ENCODE data around the gene XXYLT1. TPM values are rescaled to one million over a fixed set of nuclear protein-coding genes. Genes with fewer than 3 reads are reported as not detected.

XXYLT1 gene
- total RNA-seq, 1 donor from 2014 or later = 8.9 TPM

DNA sequence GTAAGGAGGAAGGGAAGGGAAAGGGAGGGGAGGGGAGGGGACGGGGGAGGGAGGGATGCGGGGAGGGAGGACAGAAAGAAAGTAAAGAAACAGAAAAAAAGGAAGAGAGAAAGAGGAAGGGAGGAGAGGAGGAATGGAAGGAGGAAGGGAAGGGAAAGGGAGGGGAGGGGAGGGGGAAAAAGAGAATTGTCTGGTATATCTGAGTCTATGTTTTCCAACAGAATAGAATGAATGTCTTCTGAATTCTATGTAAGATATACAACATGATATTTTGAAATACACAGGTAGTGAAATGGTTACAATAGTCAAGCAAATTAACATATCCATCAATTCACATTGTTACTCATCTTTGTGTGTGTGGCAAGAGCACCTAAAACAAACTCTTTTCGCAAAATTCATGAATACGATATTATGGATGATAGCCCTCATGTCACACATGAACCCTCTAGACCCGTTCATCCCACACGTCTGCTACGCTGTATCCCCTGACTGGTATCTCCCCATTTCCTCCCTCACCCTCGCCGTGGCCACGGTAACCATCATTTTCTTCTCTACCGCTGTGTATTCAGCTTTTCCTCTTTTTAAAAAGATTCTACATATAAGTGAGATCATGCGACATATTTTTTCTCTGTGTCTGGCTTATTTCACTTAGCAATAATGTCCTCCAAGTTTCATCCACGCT, 168.9 kb downstream of the XXYLT1 start:
- DNase-seq (no peak), ATAC-seq (no peak)
- peaks cover 35% of the 10 kb centered on the region for H3K4me1 ChIP-seq
- H3K36me3 ChIP-seq = no peaks in the 10 kb centered on the region
- TF ChIP-seq, protein P1, sequence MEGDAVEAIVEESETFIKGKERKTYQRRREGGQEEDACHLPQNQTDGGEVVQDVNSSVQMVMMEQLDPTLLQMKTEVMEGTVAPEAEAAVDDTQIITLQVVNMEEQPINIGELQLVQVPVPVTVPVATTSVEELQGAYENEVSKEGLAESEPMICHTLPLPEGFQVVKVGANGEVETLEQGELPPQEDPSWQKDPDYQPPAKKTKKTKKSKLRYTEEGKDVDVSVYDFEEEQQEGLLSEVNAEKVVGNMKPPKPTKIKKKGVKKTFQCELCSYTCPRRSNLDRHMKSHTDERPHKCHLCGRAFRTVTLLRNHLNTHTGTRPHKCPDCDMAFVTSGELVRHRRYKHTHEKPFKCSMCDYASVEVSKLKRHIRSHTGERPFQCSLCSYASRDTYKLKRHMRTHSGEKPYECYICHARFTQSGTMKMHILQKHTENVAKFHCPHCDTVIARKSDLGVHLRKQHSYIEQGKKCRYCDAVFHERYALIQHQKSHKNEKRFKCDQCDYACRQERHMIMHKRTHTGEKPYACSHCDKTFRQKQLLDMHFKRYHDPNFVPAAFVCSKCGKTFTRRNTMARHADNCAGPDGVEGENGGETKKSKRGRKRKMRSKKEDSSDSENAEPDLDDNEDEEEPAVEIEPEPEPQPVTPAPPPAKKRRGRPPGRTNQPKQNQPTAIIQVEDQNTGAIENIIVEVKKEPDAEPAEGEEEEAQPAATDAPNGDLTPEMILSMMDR (IDR thresholded peaks at IDR 0.05) = no peak
- H3K9me3 ChIP-seq = no peaks in the 10 kb centered on the region
- intact Hi-C loops (cut with DNase I) = loop anchor here (10.0 kb wide), 1 partner anchor 417 kb away; the partner anchor contains the start of gene FAM43A
- no peak overlapping the region for H3K27ac ChIP-seq
- H3K27me3 ChIP-seq (ENCODE audit: low read depth) = no peaks in the 10 kb centered on the region
- no peak overlapping the region for H3K4me3 ChIP-seq

DNA sequence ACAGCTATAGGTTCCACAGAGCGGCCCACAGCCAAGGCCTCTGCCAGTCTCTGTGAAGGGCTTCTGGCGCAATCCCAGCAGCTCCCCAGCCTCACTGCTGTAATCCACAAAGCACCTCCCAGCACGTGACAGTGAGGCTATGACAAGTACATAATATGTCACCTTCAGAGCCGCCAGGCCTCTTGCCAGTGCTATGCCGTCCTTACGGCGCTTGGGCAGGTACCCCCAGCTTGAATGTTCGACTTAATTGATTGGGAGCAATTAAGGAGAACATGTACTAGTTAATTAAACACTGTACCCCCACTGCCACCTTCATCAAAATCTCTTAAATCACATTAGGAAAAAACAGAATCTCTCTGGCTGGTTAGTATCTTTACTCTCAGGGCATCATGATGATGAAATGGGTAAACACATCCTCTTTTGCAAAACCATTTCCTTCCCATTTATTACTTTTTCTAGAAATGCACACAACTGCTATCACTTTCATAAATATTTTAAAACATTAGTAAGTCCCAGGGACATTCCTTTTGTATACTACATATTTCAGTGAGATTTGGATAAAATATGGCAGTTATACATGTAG, 169.9 kb downstream of the XXYLT1 start:
- intact Hi-C loops (cut with DNase I) = loop anchor here (10.0 kb wide), 1 partner anchor 416 kb away; the partner anchor contains the start of gene FAM43A
- Histone ChIP-seq H3K4me1 (peaks cover 28% of the 10 kb centered on the region), H3K27me3 (ENCODE audit: low read depth) (no peaks in the 10 kb centered on the region), H3K36me3 (no peaks in the 10 kb centered on the region), H3K9me3 (no peaks in the 10 kb centered on the region), H3K4me3 (no peak overlapping the region), H3K27ac (peak overlapping the region; percentile 20)
- TF ChIP-seq, protein P1 (IDR thresholded peaks at IDR 0.05) = no peak
- DNase-seq (peak; percentile 83), ATAC-seq (peak; percentile 35 to 72)

DNA sequence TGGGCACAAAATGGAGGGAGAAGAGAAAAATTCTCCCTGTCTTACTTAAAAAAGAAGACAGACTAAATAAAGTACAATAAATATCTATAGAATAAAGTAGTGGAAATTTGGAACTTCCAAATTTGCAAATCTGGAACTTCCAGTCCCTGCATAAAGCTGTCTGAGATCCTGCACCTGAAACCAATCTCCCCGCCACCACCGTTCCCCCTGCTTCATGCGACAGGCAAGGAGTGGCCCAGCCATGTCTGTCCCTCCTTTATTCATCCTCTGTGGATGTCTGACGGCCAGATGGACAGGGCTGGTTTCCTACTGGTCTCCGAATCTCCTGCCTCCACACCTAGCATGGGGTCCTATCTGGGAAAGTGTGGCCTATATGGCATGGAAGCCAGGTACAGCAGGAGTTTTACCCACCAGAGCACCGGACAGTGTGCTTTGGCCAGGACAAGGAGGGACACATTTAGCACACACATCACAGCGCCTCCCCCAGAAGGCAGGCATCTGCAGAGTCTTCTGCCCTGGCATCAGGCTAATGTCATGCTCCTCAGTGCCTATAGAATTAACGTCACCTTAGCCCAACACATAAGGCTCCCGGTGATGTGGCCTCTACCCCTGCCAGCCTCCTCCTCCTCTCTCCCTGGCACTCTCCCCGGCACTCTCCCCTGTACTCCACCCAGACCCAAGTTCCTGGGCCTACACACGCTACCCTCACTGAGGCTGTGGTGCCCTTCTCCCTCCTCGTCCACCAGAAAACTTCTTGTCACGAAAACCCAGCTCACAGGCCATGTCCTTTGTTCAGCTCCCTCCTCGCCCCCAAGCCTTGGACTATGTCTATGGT, 170.8 kb downstream of the XXYLT1 start:
- DNase-seq = peak; percentile 32
- Histone ChIP-seq H3K27me3 (ENCODE audit: low read depth) (no peaks in the 10 kb centered on the region), H3K27ac (peak overlapping the region; percentile 20), H3K36me3 (no peaks in the 10 kb centered on the region), H3K4me1 (peaks cover 20% of the 10 kb centered on the region), H3K4me3 (no peak overlapping the region), H3K9me3 (no peaks in the 10 kb centered on the region)
- ATAC-seq = no peak
- intact Hi-C loops (cut with DNase I) = loop anchor here (10.0 kb wide), 1 partner anchor 415 kb away; the partner anchor contains the start of gene FAM43A
- TF ChIP-seq, protein P1 (IDR thresholded peaks at IDR 0.05) = no peak

DNA sequence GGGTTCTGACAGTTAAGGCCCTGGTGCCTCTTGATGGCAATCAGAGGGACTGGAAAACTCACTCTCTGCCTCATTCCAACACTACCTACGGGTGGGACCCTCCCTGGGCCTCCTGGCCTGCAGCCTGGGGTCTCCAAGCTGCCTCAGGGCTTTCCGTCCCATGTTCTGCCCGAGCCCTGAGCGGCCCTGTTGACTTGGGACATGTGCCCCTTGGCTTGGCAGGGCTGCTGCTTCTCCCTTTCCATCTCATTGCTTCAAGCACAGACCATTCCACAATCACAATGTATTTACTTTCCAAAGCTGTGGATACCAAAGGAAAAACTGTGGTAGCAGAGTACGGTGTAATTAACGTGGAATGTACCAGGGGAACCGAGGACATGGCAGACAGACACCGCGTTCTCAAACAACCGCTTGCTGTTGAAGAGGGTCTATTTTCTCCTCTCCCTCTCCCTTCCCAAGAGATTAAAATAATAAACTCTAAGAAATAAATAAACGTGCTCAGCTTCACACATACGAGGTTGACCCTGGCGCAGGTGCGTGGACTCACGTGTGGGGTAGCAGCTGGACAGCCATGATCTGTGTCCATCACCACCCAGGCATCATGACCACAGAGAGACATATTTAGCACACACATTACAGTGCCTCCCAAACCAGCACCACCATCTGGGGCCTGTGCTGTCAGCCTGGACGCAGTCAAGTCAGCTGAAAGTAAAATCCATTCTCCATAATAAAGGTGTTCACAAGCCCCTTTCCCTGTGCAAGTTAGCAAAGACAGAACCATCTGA, 172.0 kb downstream of the XXYLT1 start:
- peak; percentile 26 for DNase-seq
- no peak for ATAC-seq
- Histone ChIP-seq H3K4me1 (peaks cover 20% of the 10 kb centered on the region), H3K9me3 (no peaks in the 10 kb centered on the region), H3K27me3 (ENCODE audit: low read depth) (no peaks in the 10 kb centered on the region), H3K36me3 (no peaks in the 10 kb centered on the region), H3K27ac (no peak overlapping the region), H3K4me3 (no peak overlapping the region)
- intact Hi-C loops (cut with DNase I) = no loop called here
- TF ChIP-seq, protein P1 (IDR thresholded peaks at IDR 0.05) = no peak
